GM03348 (cell line): ENCODE data around the gene SLC4A5.
"Not testable (repeated sequence)": the region's sequence is repeated elsewhere in the genome, so short reads cannot be mapped to it uniquely, and the experiment has no call there.

ENCODE experiments used
- DNase-seq: peaks from one replicate; pipeline ENCODE4 v3.0.0; 2012; ENCODE audit warnings: low spot score

SLC4A5 gene

DNA sequence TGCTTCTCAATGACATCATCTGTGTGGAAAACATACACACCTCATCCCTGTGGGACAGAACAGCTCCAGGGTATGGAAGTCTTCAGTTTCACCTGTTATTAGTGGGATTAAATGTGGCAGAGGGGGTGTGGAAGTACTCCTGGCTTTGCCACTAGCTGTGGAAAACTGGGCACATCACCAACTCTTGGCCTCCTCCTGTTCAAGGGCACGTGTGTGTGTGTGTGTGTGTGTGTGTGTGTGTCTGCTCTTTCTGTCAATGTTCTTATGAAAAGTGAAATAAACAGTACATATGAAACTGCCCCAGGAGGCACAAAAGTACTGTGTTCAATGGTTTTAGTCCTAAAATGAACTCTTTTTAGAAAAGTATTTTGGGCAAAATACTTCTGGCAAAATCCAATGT, 78.9 kb downstream of the SLC4A5 start:
- DNase-seq = no peak

DNA sequence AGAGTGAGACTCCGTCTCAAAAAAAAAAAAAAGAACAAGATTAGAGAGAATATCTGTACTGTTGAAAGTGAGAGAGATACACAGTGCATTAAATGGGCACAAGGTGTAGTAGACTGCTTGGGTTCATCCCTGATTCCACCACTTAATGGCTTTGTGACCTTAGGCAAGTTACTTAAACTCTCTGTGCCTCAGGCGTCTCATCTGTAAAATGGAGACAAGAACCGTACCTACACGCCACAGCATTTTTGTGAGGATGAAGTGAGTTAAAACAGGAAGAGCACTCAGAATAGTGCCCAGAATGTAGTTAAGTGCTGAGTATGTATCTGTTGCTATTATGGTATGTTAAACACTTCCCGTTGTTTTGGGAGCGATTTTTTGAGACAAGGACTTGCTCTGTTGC, 80.5 kb downstream of the SLC4A5 start:
- no peak for DNase-seq

DNA sequence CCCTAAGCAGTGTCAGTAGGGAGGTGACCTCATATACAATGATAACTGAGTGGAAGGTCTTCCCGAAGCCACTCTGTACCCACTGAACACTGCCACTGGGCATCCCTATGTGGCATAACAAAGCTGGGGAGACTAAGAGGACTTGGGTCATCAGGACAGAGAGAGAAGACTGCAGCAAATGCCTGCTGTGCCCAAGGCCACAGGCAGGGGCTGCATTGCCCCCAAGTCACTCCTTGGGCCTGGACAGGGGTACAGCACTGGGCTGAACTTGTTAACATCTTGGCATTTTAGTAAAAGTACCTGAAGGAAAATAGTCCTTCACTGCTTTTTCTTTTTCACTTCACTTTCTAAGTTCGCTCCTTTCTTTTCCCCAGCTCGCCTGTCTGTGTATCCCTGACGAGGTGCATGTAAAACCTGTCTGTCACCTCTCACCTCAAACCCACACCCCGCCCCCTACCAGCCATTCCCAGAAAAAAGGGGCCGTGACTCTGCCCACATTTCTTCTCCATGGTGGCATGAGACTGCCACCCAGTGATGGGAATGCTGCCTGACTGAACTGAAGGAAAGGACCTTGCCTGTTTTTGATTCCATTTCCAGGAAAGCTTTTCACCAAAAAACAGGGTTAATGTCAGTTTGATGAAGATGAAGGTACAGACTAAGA, 81.9 kb downstream of the SLC4A5 start:
- DNase-seq = peak; percentile 55

DNA sequence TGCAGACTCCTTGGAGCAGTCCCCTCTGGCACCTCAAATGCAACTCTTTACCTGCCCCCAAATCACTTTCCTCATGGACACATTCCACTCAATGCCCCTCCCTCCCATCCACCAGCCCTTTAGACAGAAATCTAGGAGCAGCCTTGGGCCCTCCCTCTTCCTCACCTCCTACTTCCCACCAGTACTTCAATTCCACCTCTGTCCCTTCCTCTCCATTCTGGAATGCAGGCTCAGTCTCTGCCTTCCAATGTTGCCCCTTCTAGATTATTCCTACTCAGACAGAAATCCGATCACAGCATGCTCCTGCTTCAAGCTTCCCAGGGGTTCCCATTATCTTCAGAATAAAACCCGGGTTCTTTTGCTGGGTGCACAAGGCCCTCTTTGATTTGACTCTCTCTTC, 82.7 kb downstream of the SLC4A5 start:
- no peak for DNase-seq

DNA sequence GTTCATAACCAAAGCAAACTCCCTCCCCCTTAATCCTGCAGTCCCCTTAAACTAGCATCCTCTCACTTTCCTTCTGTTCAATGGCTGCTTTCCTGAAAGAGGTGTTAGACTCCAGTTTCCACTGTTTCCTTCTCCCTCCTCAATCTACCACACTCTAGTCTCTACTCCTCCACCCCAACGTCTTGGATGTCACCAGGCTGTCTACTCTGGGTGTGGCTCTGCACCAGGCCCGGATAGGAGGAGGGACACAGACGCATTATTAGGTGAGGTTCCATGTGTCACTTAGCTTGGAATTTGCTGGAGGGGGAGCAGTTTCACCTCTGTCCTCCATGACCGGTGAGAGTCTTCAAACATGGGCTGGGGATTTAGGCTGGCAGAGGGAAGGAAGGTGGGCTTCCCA, 83.5 kb downstream of the SLC4A5 start:
- no peak for DNase-seq

DNA sequence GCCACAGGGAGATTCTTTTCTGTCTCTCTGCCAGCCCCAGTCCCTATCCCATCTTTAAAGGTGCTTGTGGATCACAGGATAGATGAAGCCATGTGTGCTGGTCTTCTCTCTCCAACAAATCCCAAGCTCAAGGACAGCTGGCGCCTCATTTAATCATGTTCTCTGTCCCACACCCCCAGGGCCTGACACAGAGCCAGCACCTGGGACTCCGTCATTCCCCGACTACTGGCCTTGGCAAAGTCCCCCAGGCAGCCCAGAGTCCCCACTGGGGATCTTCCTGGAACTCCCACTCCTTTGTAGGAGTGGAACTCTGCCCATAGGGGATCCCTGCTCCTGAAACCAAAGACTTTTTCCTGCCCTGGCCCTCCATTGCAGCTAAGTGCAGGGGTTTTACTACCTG, 84.0 kb downstream of the SLC4A5 start:
- no peak for DNase-seq

DNA sequence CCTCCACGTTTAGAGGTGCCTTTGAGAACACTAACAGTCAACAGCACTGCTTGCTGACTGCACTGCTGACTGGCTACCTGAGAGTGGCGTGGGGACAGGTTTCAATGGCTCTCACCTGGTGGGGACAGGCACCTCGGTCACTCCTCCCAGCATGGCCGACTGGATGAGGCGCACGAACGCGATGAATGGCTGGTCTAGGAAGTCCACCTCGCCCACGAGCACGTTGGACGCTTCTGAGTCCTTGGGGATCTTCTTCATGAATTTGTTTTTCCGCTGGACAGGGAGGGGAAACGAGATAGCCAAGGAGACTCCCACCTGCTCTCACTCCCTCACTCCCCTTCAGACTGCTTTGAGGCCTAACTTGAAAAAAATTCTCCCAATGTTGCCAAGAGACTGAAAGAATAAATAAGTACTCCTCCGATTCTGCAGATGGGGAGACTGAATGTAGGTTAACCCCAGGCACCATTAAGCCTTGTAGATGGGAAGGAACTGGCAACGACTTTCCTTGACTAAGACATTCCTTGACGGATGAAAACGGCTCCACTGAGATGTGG, 87.5 kb downstream of the SLC4A5 start:
- no peak for DNase-seq

DNA sequence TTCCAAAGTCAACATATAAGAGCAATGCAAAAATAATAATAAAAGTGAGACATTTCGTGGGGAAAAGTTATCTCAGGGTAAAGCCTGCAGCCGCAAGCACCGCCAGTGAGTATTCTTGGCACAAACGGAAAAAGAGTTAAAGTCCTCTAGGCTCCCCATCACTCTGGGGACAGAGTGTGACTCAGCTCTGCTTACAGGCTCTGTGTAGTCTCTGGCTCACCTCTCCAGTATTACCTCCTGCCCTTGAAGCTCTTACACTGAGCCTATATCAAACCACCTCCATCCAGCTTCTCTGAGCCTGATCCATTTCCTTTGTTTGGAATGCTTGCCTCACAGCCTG, 89.3 kb downstream of the SLC4A5 start:
- peak; percentile 27 for DNase-seq

DNA sequence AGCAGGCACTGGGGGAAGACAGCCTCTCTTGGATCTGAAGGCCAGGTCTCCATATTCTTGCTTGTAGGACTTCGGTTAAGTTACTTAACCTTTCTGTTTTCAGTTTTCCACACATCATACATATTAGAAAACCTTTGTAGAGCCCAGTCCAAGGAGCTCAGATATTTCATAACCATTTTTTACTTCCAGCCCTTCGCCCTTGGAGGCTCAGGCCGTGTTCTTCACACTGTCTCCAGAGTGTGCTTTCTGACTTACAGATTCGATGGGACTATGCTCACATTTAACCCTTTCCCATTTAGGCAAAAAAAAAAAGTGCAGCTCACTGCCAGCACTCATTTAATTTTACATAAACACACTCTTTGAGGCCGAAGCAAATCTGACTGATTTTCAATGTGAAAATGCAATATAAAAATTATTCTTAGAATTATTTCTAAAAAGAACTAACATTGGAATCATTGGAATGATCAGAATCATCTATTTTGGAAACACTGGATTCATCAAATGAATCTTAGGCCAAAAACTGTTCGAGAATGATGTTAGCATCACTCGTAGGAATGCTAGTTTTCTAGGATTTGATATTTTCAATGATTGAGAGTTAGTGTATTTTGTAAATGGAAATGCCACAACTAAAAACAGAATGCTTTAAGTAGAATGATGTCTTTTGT, 89.8 kb downstream of the SLC4A5 start:
- no peak for DNase-seq

DNA sequence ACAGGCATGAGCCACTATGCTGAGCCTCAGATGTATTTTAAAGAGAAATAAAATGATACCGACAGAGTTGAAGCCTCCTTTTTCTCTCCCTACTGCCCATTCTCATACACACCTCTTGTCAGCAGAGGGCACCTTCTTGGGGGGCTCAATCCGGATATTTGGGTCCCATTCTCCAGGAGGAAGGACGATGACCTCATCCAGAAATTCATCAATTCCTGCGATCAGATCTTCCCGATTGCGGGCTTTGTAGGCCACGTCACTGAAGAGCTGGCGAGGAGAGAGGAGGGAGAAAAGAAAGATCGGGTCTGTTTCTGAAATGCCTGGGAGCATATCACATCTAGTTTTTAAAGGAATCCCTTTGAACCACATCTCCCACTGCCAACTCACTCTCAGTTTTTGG, 90.4 kb downstream of the SLC4A5 start:
- no peak for DNase-seq

DNA sequence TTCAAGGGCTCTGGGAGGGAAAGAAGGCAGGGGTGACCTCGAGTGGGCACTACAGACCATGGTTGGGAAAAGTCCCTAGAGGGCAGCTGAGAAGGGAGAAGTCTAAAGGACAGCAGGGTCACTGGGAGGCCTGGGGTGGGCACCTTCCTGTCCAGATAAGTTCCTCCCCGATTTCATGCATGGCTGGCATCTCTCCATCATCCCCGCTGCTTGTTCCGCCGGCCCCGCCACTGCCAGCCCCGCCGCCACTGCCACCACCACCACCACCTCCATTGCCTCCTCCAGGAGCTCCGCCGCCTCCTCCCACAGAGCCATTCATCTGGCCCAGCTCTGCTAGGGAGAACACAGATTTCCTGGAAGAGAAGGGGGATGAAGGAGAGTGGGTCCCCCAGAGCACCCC, 91.2 kb downstream of the SLC4A5 start:
- no peak for DNase-seq

DNA sequence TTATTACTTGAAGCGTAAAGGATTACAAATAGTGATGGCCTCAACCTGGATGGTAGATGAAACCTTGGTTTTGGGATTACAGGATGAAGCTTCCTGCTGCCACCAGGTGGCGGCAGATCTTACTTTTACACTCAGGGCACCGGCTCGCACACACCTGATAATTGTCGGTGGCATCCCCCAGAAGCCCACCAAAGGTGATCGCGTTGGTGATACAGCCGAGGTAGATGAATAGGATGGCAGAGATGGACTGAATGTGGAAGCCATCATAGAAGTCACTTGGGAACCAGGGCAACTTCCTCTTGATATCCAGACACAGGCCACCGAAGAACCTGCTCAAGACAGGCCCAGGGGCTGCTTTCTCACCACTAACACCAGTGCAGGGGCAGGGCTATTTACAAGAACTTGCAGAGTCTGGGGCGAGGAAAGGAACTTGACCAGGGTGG, 93.0 kb downstream of the SLC4A5 start:
- peak; percentile 83 for DNase-seq

DNA sequence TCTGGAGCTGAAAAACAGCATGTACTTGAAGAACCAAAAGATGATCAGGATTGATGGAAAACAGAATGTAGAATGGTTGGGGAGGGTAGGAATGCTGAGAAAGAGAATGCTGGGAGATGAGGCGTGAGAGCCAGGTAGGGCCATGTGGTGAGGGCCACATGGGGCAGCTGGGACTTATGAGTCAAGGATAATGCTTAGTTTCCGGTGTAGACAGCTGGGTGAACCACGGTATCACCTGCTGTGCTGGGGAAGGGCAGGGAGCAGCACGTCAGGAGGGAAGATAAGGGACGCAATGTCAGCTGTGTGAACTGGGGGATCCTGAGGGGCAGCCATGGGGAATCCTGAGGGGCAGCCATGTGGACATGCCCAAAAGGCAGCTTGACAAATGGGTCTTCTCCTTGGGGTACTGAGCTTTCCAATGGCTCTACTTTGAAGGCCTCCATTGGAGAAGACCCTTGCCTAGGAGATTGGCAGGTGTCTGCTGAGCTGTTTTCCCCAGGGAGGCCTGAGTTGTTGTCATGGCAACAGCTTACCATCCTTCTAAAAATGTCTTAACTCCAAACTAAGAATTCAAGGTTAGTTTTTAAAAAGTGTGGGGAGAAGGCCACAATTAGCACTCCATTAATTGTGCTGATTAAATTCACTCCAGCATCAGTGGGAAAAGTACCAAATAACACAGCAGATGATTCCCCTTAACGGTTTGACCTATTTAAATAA, 93.7 kb downstream of the SLC4A5 start:
- DNase-seq = no peak

DNA sequence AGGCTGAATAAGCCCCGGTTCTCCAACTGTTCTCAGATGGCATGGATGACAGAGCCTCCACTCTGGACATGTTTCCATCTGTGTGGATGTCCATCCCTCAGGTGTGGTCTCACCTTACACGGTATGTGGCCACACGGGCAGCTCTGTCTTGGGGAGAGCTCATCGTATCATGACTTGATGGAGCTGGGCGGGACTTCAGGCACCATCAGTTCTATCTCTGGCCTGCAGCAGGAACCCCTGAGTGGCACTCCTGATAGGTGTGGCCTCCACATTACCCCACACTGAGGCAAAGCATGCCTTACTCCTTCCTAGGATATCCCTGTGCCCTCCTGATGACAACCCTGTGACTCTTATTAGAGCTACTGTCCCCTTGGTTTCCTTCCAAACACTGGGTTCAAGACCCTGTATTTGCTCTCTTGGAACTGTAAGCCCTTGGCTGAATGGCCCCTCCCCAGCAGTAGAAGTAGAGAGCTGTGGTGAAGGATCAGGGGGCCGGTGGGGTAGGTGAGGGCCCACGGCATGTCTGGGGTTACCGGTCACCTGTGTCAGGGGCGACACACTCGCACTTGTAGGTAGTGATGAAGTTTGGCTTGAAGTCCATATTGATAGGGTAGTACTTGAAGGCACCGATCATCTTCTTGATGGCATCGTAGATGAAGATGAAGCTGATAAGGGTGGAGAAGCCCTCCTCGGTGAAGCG, 96.6 kb downstream of the SLC4A5 start:
- DNase-seq = no peak

DNA sequence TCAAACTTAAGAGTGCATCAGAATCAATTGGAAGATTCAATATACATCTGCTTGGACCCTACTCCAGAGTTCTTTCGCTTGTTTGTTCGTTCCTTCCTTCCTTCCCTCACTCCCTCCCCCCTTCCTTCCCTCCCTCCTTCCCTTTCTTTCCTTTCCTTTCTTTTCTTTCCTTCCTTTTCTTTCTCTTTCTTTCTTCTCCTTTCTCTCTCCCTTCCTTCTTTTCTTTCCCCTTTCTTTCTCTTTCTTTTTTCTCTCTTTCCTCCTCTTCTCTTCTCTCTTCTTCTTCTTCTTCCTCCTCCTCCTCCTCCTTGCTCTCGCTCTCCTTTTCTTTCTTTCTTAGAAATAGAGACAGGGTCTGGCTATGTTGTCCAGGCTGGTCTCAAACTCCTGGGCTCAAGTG, 98.9 kb downstream of the SLC4A5 start:
- no peak for DNase-seq

DNA sequence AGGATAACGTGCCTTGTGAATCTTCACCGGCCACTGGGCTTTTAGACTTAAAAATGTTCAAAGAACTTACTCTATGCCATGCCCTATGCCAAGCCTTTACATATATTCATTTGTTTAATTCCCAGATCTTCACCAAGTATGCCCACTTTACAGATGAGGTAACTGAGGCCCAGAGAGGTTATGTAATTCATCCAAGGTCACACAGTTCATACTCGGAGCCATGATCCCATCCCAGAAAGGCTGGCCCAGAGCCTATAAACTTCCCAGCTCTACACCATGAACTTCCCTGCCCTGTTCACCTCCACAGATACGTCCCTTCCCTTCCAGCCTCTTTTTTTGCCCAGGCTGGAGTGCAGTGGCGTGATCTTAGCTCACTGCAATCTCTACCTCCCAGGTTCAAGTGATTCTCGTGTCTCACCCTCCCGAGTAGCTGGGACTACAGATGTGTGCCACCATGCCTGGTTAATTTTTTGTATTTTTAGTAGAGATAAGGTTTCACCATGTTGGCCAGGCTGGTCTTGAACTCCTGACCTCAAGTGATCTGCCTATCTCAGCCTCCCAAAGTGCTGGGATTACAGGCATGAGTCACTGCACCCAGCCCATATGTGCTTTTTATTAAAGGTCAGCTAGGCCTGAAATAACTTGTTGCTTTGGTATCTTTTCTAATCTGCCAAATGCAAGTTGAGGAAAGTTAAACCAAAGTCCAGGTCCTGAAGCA, 100.7 kb downstream of the SLC4A5 start:
- no peak for DNase-seq

DNA sequence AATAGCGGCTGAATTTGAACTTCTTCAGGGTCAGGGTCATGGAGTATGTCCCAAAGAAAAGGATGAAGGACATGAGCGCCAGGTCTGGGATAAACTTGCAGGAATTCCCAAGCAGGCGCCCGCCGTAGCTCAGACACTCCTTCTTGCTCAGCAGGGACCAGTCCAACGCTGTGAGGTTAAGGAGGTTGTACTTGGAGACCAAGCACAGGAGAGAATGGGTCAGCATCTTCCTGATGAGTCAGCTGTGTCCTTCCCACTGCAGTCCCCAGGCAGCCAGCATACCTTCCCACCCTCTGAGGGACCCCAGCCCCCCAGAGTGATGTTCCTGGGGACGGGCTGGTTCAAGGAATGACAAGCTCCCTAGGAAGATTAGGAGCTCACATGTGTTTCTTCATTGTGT, 103.9 kb downstream of the SLC4A5 start:
- no peak for DNase-seq

DNA sequence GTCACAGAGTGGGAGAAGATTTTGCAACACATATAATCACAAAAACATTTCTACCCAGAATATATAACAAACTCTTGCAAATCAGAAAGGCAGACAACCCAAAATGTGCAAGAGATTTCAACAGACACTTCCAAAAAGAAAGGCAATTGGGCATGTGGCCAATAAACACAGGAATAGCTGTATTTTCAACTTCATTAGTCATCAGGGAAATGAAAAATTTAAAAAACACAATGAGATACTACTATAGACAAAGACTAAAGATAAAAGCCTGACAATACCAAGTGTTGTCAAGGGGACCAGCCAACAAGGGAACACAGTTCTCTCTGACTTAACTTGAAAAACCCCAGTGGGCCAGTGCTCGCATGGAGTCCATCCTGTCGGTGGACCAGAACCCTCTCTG, 104.3 kb downstream of the SLC4A5 start:
- no peak for DNase-seq

DNA sequence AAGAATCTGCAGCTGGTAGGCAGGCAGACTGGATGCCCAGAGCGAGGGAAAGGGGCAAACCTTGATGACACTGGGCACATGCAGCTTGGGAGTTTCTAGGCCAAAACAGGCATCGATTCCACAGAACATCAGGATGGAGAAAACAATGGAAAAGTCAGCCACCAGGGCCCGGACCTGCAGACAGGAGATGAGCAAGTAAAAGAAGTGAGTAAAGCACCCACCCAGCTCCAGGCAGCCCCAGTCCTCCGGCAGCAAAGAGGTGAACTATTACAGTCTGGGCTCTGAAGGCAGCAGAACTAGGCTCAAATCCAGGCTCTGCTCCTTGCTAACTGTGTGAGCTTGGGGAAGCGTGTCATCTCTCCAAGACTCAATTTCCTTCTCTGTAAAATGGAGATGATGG, 108.2 kb downstream of the SLC4A5 start:
- DNase-seq = no peak

DNA sequence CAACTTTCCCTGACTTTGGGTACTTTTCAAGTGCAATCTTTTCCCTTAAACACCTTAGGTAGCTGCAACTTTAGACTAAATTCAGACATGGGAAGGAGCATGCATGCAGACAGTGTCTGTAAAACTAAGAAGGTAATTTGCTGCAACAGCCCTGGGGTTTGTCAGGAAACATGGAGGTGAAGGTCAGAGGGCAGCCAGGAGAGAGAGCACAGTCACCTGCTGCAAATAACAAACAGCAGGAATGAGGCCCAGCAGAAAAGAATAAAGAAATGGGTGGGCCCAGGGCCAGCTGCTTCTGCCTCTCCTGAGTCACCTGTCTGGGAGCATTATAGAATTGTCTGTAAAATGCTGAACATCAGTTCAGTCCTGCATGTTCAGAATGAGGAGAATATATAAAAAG, 109.6 kb downstream of the SLC4A5 start:
- DNase-seq = no peak

DNA sequence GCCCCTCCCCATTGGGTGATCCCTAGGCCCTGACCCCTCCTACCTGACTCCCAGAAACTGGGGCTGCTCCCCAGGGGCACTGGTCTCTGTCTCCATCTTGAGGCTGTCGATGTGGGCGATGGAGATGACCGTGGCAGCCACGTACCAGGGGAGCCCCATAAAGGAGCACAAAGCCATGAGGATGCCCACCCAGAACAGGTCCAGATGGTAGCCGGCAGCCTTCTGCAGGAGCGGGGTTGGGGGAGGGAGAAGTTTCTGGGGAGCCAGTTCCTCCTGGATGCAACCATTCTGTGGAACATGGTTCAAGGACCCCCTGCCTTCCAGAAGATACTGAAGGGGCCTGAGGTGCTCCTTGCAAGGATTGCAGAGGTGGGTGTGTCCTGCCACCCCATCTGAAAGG, 110.8 kb downstream of the SLC4A5 start:
- DNase-seq = no peak

DNA sequence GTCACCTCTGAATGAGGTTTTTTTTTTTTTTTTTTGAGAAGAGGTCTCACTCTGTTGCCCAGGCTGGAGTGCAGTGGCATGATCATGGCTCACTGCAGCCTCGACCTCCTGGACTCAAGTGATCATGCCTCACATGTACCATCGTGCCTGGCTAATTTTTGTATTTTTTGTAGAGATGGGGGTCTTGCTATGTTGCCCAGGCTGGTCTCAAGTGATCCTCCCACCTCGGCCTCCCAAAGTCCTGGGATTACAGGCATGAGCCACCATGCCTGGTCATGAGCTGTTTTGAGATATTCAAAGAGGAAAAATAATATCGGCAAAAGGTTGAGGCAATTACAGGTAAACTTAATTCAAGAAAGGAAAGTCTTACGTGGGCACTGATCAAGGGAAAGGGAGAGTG, 113.4 kb downstream of the SLC4A5 start:
- DNase-seq = not testable (repeated sequence)
